HepG2 (cell line): ENCODE measurements around the gene CMTM8. TPM values are rescaled to one million over a fixed set of nuclear protein-coding genes. Genes with fewer than 3 reads are reported as not detected.

Source experiments
- ATAC-seq: fragments of 200-7000 bp; cut with Tn5 transposase; 3 replicates; pipeline ENCODE4 v1.9.1; 2020; ENCODE audit warnings: mild to moderate bottlenecking, moderate library complexity
- BruUV-seq: library from RNA; stranded (reverse); fragments of 400-500 nt; replicated peaks from 2 replicates; lab custom pipeline; 2021; lab: Mats Ljungman, UMichigan
- CTCF ChIA-PET: fragments of 300-600 bp; formaldehyde crosslinking; extraction: SDS; loops from one replicate; lab custom pipeline; 2021; ENCODE audit warnings: low total read pairs, inconsistent platforms, low intra/inter-chr PET ratio; lab: Yijun Ruan, JAX
- POLR2A ChIA-PET: fragments of 350-600 bp; sonication (Branson Sonifier 250); formaldehyde crosslinking; loops from one replicate; lab custom pipeline; 2020; ENCODE audit warnings: antibody characterized with exemption, inconsistent platforms; lab: Yijun Ruan, JAX
- DNase-seq: peaks from one replicate; pipeline ENCODE4 v3.0.0-alpha.2; 2015; ENCODE audit warnings: low spot score
- FAIRE-seq: peaks from 3 replicates; lab custom pipeline; 2011; peaks lifted over from hg19 to GRCh38; lab: Jason Lieb, UNC
- H2AFZ ChIP-seq: one replicate; pipeline ENCODE4 v1.6.1; 2011; ENCODE audit warnings: low read length, inconsistent platforms
- H3K27ac ChIP-seq: fragments of 300-600 bp; 3 replicates; pipeline ENCODE4 v1.8.0; 2011; ENCODE audit warnings: mixed run types, mild to moderate bottlenecking, mixed read lengths, low read length, inconsistent platforms; ENCODE audit not compliant: insufficient read depth; ENCODE audit errors: extremely low read length
- H3K27me3 ChIP-seq, 2 experiments: fragments of 200-600 bp in 1 of 2; 2 replicates in 1 of 2; 3 replicates in 1 of 2; pipeline versions ENCODE4 v1.6.0 to v1.8.0; 2011; ENCODE audit warnings: low read length in 2 of 2, mild to moderate bottlenecking in 2 of 2, moderate library complexity in 2 of 2, inconsistent platforms in 1 of 2; ENCODE audit not compliant: insufficient read depth in 2 of 2, control insufficient read depth in 1 of 2
- H3K36me3 ChIP-seq, 2 experiments: fragments of 200-600 bp in 1 of 2; replicated peaks in 1 of 2; 2 replicates in 1 of 2; 3 replicates in 1 of 2; pipeline versions ENCODE4 v1.5.1 to v1.8.0; 2011; ENCODE audit warnings: low read length in 2 of 2, inconsistent platforms in 1 of 2; ENCODE audit not compliant: insufficient read depth in 2 of 2, control insufficient read depth in 1 of 2
- H3K4me1 ChIP-seq: 2 replicates; pipeline ENCODE4 v1.5.1; 2012; ENCODE audit warnings: low read length, inconsistent platforms; ENCODE audit not compliant: insufficient read depth
- H3K4me2 ChIP-seq: 2 replicates; pipeline ENCODE4 v1.6.0; 2011; ENCODE audit warnings: low read depth, low read length, inconsistent platforms
- H3K4me3 ChIP-seq, 3 experiments: fragments of 200-600 bp in 1 of 3; sonication (generic), shearing (Covaris generic) in 1 of 3; replicated peaks in 1 of 3; 2 replicates each; pipeline ENCODE4 v1.5.1; 2011 to 2016; ENCODE audit warnings: low read length in 3 of 3, inconsistent platforms in 2 of 3, low read depth in 2 of 3, mild to moderate bottlenecking in 2 of 3, control low read depth in 1 of 3, mixed read lengths in 1 of 3; ENCODE audit not compliant: insufficient read depth in 1 of 3
- H3K79me2 ChIP-seq: one replicate; pipeline ENCODE4 v1.6.1; 2011; ENCODE audit warnings: low read length, inconsistent platforms; ENCODE audit not compliant: insufficient read depth
- H3K9ac ChIP-seq: 2 replicates; pipeline ENCODE4 v1.6.0; 2011; ENCODE audit warnings: mild to moderate bottlenecking, low read depth, low read length, inconsistent platforms; ENCODE audit not compliant: insufficient read depth
- H3K9me3 ChIP-seq: 2 replicates; pipeline ENCODE4 v1.5.1; 2012; ENCODE audit warnings: mild to moderate bottlenecking, low read length
- H4K20me1 ChIP-seq: 2 replicates; pipeline ENCODE4 v1.6.0; 2011; ENCODE audit warnings: inconsistent platforms, mild to moderate bottlenecking, low read length, moderate library complexity; ENCODE audit not compliant: insufficient read depth
- CEBPB ChIP-seq: IDR thresholded peaks from 2 replicates; pipeline ENCODE4 v1.6.1; 2011; ENCODE audit warnings: low read depth, low read length, improper control_type of control experiment, borderline replicate concordance
- GATAD2A ChIP-seq: IDR thresholded peaks from 2 replicates; pipeline ENCODE4 v1.6.1; 2016
- MAF1 ChIP-seq: sonication (generic); formaldehyde crosslinking; IDR thresholded peaks from 2 replicates; pipeline ENCODE4 v1.5.0; 2020; ENCODE audit warnings: missing genetic modification reagents, borderline replicate concordance
- MEIS2 ChIP-seq: sonication (generic); formaldehyde crosslinking; IDR thresholded peaks from 2 replicates; pipeline ENCODE4 v1.9.0; 2021; ENCODE audit warnings: mild to moderate bottlenecking, missing genetic modification reagents
- SOX13 ChIP-seq, 3 experiments: fragments of 450-650 bp in 1 of 3; sonication (generic) in 1 of 3; formaldehyde crosslinking in 1 of 3; IDR thresholded peaks in 2 of 3; conservative IDR thresholded peaks in 1 of 3; 2 replicates each; pipeline versions ENCODE4 v1.5.0 to v1.6.1; 2016 to 2020; ENCODE audit warnings: antibody characterized with exemption in 1 of 3, mild to moderate bottlenecking in 1 of 3, missing compliant biosample characterization in 1 of 3, missing genetic modification reagents in 1 of 3, moderate library complexity in 1 of 3
- SOX5 ChIP-seq: IDR thresholded peaks from 2 replicates; pipeline ENCODE4 v1.6.1; 2016; ENCODE audit warnings: borderline replicate concordance
- TMF1 ChIP-seq: sonication (generic); formaldehyde crosslinking; IDR thresholded peaks from 2 replicates; pipeline ENCODE4 v1.8.1; 2022; ENCODE audit warnings: low read depth, missing genetic modification reagents
- ZNF101 ChIP-seq: sonication (generic); formaldehyde crosslinking; IDR thresholded peaks from 2 replicates; pipeline ENCODE4 v1.4.0; 2020; ENCODE audit warnings: mild to moderate bottlenecking, low read depth, missing genetic modification reagents, borderline replicate concordance
- ZNF792 ChIP-seq: IDR thresholded peaks from 2 replicates; pipeline ENCODE4 v1.6.1; 2016
- WGBS: methylation state at CpG from one replicate; pipeline ENCODE4 v1.1.6; 2017; ENCODE audit warnings: low lambda C conversion rate; 5-methylcytosine and 5-hydroxymethylcytosine counted together
- in situ Hi-C: cut with HindIII; loops from 2 replicates; pipeline ENCODE4 v1.10.0; 2017; ENCODE audit warnings: low pct_unique_long_range_greater_than_20kb; ENCODE audit not compliant: extremely low pct_ligation_motif_present
- intact Hi-C: fragments of 100-400 bp; cut with micrococcal nuclease; formaldehyde crosslinking; loops from one replicate; pipeline ENCODE4 v1.10.0; 2022; ENCODE audit not compliant: unreplicated experiment
- polyA plus RNA-seq, 8 experiments: library from polyadenylated mRNA; depleted of rRNA in 3 of 8; stranded (reverse) in 7 of 8; unstranded in 1 of 8; fragments of >200 nt; fragmentation: Illumina TruSeq in 4 of 8; extraction: Trizol in 4 of 8; gene quantifications; 2 replicates each; pipeline versions ENCODE4 v1.2.1 to v1.2.3, GENCODE V29; 2011 to 2016; ENCODE audit warnings: low read depth in 4 of 8, missing spikeins in 1 of 8, mixed read lengths in 1 of 8; ENCODE audit not compliant: insufficient read depth in 1 of 8
- total RNA-seq, 5 experiments: library from RNA; depleted of rRNA; stranded (reverse); fragments of >200 nt; fragmentation: Illumina TruSeq; extraction: Trizol; gene quantifications; 2 replicates each; pipeline ENCODE4 v1.2.3, GENCODE V29; 2016; ENCODE audit warnings: low read depth in 1 of 5
- TF ChIP-seq, protein P1 (sequence below): IDR thresholded peaks from 2 replicates; pipeline ENCODE4 v1.6.1; 2016; ENCODE audit warnings: mild to moderate bottlenecking, missing biosample characterization, missing genetic modification reagents
- TF ChIP-seq, protein P2 (sequence below): sonication (generic); IDR thresholded peaks from 2 replicates; pipeline ENCODE4 v1.6.1; 2016; ENCODE audit warnings: low read depth, borderline replicate concordance
- TF ChIP-seq, protein P3 (sequence below): sonication (generic); formaldehyde crosslinking; IDR thresholded peaks from 2 replicates; pipeline ENCODE4 v1.8.0; 2022; ENCODE audit warnings: missing genetic modification reagents, mild to moderate bottlenecking, borderline replicate concordance
- TF ChIP-seq, protein P4 (sequence below), 2 experiments: sonication (generic) in 1 of 2; formaldehyde crosslinking in 1 of 2; IDR thresholded peaks; 2 replicates each; pipeline versions ENCODE4 v1.4.0 to v1.6.1; 2018 to 2020; ENCODE audit warnings: missing genetic modification reagents in 2 of 2, borderline replicate concordance in 1 of 2, low read depth in 1 of 2, mild to moderate bottlenecking in 1 of 2, missing biosample characterization in 1 of 2
- TF ChIP-seq, protein P5 (sequence below): sonication (generic); formaldehyde crosslinking; IDR thresholded peaks from 2 replicates; pipeline ENCODE4 v1.4.0; 2020; ENCODE audit warnings: mild to moderate bottlenecking, missing genetic modification reagents

Gene CMTM8
- total and polyA plus RNA-seq, 2 of the 13 experiments (the other 11 are each of a cell fraction or from before 2014, with no cell fraction given), result 8.9 to 15.8 TPM

DNA sequence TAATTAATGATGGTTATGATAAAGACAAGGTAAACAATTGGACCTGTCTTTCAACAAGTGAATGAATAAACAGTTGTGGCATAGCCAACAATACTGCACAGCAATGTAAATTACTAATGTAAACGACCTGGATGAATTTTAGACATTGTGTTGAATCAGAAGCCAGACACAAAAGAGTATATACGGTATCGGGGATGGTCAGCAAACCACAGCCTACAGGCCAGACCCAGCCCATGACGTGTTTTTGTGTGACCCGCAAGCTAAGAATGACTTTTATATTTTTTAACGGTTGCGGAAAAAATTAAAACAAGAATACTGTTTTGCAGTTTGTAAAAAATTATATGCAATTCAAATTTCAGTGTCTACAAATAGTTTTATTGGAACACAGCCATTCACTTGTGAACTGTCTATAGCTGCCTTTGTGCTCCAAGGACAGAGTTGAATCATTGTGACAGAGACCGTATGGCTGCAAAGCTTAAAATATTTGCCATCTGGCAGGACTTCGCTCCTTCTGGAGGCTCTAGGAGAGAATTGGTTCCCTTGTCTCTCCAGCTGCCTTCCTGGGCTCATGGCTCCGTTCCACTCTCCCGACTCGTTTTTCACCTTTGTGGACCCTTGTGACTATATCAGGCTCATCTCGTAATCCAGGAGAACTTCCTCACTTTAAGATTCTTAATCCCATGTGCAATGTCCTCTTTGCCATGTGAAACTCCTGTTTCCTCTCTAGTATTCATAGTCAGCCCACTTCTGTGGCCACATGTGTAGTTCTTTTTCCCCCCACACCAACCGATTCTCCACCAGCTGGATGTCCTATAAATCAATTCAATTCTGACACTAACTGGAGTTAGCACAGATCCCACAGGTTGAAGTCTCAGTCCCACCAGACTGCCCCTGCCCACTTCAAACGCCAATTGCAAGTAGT, 72.7 kb downstream of the CMTM8 start (continued):
- TF ChIP-seq CEBPB, result 0 out of 2 replicates have a peak, but pooled peaks have one; percentile 10
- TF ChIP-seq, protein P1, sequence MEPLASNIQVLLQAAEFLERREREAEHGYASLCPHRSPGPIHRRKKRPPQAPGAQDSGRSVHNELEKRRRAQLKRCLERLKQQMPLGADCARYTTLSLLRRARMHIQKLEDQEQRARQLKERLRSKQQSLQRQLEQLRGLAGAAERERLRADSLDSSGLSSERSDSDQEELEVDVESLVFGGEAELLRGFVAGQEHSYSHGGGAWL, result no peak
- TF ChIP-seq, protein P2, sequence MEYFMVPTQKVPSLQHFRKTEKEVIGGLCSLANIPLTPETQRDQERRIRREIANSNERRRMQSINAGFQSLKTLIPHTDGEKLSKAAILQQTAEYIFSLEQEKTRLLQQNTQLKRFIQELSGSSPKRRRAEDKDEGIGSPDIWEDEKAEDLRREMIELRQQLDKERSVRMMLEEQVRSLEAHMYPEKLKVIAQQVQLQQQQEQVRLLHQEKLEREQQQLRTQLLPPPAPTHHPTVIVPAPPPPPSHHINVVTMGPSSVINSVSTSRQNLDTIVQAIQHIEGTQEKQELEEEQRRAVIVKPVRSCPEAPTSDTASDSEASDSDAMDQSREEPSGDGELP, result peak; percentile 67; the same call in 1 of the 2 replicates
- TF ChIP-seq, all 625 proteins: peak for 68

DNA sequence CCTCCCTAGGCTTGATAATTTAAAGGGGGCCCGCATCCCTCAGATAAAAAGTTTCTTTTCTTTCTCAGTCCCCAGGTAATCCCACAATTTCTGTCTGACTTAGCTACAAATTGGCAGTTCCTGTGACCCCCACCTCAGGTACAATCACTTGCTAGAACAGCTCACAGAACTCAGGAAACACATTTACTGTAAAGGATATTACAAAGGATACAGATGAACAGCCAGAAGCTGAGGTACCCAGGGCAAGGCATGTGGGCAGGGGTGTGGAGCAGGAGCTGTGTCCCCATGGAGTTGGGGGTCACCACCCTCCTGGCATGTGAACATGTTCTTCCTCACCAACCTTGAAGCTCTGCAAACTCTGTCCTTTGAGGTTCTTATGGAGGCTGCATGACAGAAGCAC, 73.8 kb downstream of the CMTM8 start:
- no peak for ATAC-seq
- Histone ChIP-seq H3K4me2 (no peak overlapping the region), H3K4me3 (no peak overlapping the region), H2AFZ (no peak overlapping the region), H3K9ac (no peak overlapping the region), H3K27ac (no peak overlapping the region), H3K4me1 (peaks cover 67% of the 10 kb centered on the region), H3K9me3 (no peaks in the 10 kb centered on the region), H4K20me1 (0 out of 2 replicates have a peak, but pooled peaks cover 1% of the 10 kb centered on the region), H3K79me2 (peaks cover 6% of the 10 kb centered on the region), H3K36me3 (no peaks in the 10 kb centered on the region)
- ChIA-PET CTCF (no interaction called here), POLR2A (no interaction called here)
- intact Hi-C loops (no loop called here), in situ Hi-C loops (no loop called here)
- no peak for FAIRE-seq
- 100% methylated on average over 1 of the region's 1 CpG for WGBS
- TF ChIP-seq MAF1 (CRISPR knock-in tag) (no peak), TMF1 (CRISPR knock-in tag) (no peak), MEIS2 (CRISPR knock-in tag) (no peak), ZNF792 (CRISPR knock-in tag) (no peak), ZNF101 (no peak), GATAD2A (CRISPR knock-in tag) (no peak), SOX13 (IDR thresholded peaks at IDR 0.05) (no peak), SOX13 (CRISPR knock-in tag; conservative IDR thresholded peaks at IDR 0.05 in 1 of 2, IDR thresholded peaks at IDR 0.05 in 1 of 2) (no peak), SOX5 (CRISPR knock-in tag) (no peak)
- TF ChIP-seq, protein P3, sequence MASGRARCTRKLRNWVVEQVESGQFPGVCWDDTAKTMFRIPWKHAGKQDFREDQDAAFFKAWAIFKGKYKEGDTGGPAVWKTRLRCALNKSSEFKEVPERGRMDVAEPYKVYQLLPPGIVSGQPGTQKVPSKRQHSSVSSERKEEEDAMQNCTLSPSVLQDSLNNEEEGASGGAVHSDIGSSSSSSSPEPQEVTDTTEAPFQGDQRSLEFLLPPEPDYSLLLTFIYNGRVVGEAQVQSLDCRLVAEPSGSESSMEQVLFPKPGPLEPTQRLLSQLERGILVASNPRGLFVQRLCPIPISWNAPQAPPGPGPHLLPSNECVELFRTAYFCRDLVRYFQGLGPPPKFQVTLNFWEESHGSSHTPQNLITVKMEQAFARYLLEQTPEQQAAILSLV (CRISPR knock-in tag), result no peak
- TF ChIP-seq, protein P4, sequence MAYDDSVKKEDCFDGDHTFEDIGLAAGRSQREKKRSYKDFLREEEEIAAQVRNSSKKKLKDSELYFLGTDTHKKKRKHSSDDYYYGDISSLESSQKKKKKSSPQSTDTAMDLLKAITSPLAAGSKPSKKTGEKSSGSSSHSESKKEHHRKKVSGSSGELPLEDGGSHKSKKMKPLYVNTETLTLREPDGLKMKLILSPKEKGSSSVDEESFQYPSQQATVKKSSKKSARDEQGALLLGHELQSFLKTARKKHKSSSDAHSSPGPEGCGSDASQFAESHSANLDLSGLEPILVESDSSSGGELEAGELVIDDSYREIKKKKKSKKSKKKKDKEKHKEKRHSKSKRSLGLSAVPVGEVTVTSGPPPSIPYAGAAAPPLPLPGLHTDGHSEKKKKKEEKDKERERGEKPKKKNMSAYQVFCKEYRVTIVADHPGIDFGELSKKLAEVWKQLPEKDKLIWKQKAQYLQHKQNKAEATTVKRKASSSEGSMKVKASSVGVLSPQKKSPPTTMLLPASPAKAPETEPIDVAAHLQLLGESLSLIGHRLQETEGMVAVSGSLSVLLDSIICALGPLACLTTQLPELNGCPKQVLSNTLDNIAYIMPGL (CRISPR knock-in tag; IDR thresholded peaks at IDR 0.05; ENCODE audit: borderline replicate concordance in 1 of 2, low read depth in 1 of 2), result no peak
- TF ChIP-seq, protein P5, sequence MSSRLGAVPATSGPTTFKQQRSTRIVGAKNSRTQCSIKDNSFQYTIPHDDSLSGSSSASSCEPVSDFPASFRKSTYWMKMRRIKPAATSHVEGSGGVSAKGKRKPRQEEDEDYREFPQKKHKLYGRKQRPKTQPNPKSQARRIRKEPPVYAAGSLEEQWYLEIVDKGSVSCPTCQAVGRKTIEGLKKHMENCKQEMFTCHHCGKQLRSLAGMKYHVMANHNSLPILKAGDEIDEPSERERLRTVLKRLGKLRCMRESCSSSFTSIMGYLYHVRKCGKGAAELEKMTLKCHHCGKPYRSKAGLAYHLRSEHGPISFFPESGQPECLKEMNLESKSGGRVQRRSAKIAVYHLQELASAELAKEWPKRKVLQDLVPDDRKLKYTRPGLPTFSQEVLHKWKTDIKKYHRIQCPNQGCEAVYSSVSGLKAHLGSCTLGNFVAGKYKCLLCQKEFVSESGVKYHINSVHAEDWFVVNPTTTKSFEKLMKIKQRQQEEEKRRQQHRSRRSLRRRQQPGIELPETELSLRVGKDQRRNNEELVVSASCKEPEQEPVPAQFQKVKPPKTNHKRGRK (CRISPR knock-in tag), result no peak
- TF ChIP-seq, all 625 proteins: peak for 0
- H3K27me3 ChIP-seq, result no peaks in the 10 kb centered on the region
- no peak for DNase-seq
- no TSS peak for BruUV-seq
